Measurements from ENCODE around the gene SPAG7. TPM values are rescaled to one million over a fixed set of nuclear protein-coding genes. Genes with fewer than 3 reads are reported as not detected.

Gene SPAG7
- total RNA-seq (2022; extraction: Qiagen RNA extraction; ENCODE audit: low read depth): 67.2 to 82.1 TPM (median 69.6 TPM) in 5 replicates

GRCh38 chr17:4967539-4968485 lies at the start of gene SPAG7:
SPAG7 (minus strand) TSS chr17:4967817; CDS start chr17:4967804, 13 bp downstream.

GRCh38 chr17:4997302-4998026 lies 29.8 kb upstream of the SPAG7 start, which contains the start of the genes INCA1 and KIF1C:
INCA1 (minus strand) TSS chr17:4997522; CDS start chr17:4994437, 3,085 bp downstream.
KIF1C (plus strand) TSS chr17:4997950; CDS start chr17:5000247, 2,297 bp downstream.

GRCh38 chr17:4986951-4987766 lies 19.5 kb upstream of the SPAG7 start, which contains the start of gene CAMTA2:
CAMTA2 (minus strand) TSS chr17:4987675; CDS start chr17:4986222, 1,453 bp downstream.

GRCh38 chr17:4950746-4951204 lies 16.8 kb downstream of the SPAG7 start, which contains the start of gene ENO3:
ENO3 (plus strand) TSS chr17:4951119; CDS start chr17:4951830, 711 bp downstream.

GRCh38 chr17:4948166-4948930 lies 19.3 kb downstream of the SPAG7 start, which contains the start of gene PFN1:
PFN1 (minus strand) TSS chr17:4948530; CDS start chr17:4948394, 136 bp downstream.

GRCh38 chr17:4939796-4940554 lies 27.6 kb downstream of the SPAG7 start, which contains the start of the genes RNF167 and SLC25A11:
RNF167 (plus strand) TSS chr17:4940268; CDS start chr17:4940910, 642 bp downstream.
SLC25A11 (minus strand) TSS chr17:4940046; CDS start chr17:4939910, 136 bp downstream.

GRCh38 chr17:4931963-4932362 lies 35.7 kb downstream of the SPAG7 start, which contains the start of gene GP1BA:
GP1BA (plus strand) TSS chr17:4932277; CDS start chr17:4932605, 328 bp downstream.

Other genes starting within 250 kb of the SPAG7 start
- 40.1 to 44.1 TPM (median 41.9 TPM) in 5 replicates for gene MED11, start 236.4 kb downstream of the SPAG7 start, total RNA-seq (2022; extraction: Qiagen RNA extraction; ENCODE audit: low read depth)
- gene ZMYND15, start 228.0 kb downstream of the SPAG7 start, total RNA-seq (2022; extraction: Qiagen RNA extraction; ENCODE audit: low read depth): 0.16 to 0.74 TPM (median 0.28 TPM) in 5 replicates
- gene CXCL16, start 227.9 kb downstream of the SPAG7 start, total RNA-seq (2022; extraction: Qiagen RNA extraction; ENCODE audit: low read depth): 13.2 to 20.3 TPM (median 18.2 TPM) in 5 replicates
- gene TM4SF5, start 195.9 kb downstream of the SPAG7 start, total RNA-seq (2022; extraction: Qiagen RNA extraction; ENCODE audit: low read depth): 0.40 to 1.3 TPM (median 0.70 TPM) in 5 replicates
- 0.78 to 1.4 TPM (median 0.85 TPM) in 5 replicates for gene VMO1, start 181.5 kb downstream of the SPAG7 start, total RNA-seq (2022; extraction: Qiagen RNA extraction; ENCODE audit: low read depth)
- not detected in 5 replicates for gene GLTPD2, start 178.9 kb downstream of the SPAG7 start, total RNA-seq (2022; extraction: Qiagen RNA extraction; ENCODE audit: low read depth)
- 459 to 505 TPM (median 496 TPM) in 5 replicates for gene PSMB6, start 171.7 kb downstream of the SPAG7 start, total RNA-seq (2022; extraction: Qiagen RNA extraction; ENCODE audit: low read depth)
- 20.8 to 27.3 TPM (median 25.4 TPM) in 5 replicates for gene PLD2, start 160.7 kb downstream of the SPAG7 start, total RNA-seq (2022; extraction: Qiagen RNA extraction; ENCODE audit: low read depth)
- 46.7 to 62.8 TPM (median 57.8 TPM) in 5 replicates for gene MINK1, start 134.5 kb downstream of the SPAG7 start, total RNA-seq (2022; extraction: Qiagen RNA extraction; ENCODE audit: low read depth)
- 0.18 to 0.49 TPM (median 0.34 TPM) in 5 replicates for gene C17orf107, start 68.3 kb downstream of the SPAG7 start, total RNA-seq (2022; extraction: Qiagen RNA extraction; ENCODE audit: low read depth)
- gene CHRNE, start 64.7 kb downstream of the SPAG7 start, total RNA-seq (2022; extraction: Qiagen RNA extraction; ENCODE audit: low read depth): 0.07 to 0.17 TPM in 2 of 5 replicates, not detected in the others
- gene GP1BA, start 35.5 kb downstream of the SPAG7 start, total RNA-seq (2022; extraction: Qiagen RNA extraction; ENCODE audit: low read depth): not detected in 5 replicates
- gene SLC25A11, start 27.8 kb downstream of the SPAG7 start, total RNA-seq (2022; extraction: Qiagen RNA extraction; ENCODE audit: low read depth): 50.9 to 71.7 TPM (median 70.1 TPM) in 5 replicates
- 94.8 to 138 TPM (median 119 TPM) in 5 replicates for gene RNF167, start 27.5 kb downstream of the SPAG7 start, total RNA-seq (2022; extraction: Qiagen RNA extraction; ENCODE audit: low read depth)
- 2,657 to 2,903 TPM (median 2,762 TPM) in 5 replicates for gene PFN1, start 19.3 kb downstream of the SPAG7 start, total RNA-seq (2022; extraction: Qiagen RNA extraction; ENCODE audit: low read depth)
- gene ENO3, start 16.7 kb downstream of the SPAG7 start, total RNA-seq (2022; extraction: Qiagen RNA extraction; ENCODE audit: low read depth): 44.1 to 52.1 TPM (median 45.5 TPM) in 5 replicates
- gene CAMTA2, start 19.9 kb upstream of the SPAG7 start, total RNA-seq (2022; extraction: Qiagen RNA extraction; ENCODE audit: low read depth): 28.3 to 35.1 TPM (median 32.7 TPM) in 5 replicates
- gene INCA1, start 29.7 kb upstream of the SPAG7 start, total RNA-seq (2022; extraction: Qiagen RNA extraction; ENCODE audit: low read depth): 1.1 to 1.9 TPM (median 1.6 TPM) in 5 replicates
- 96.7 to 125 TPM (median 115 TPM) in 5 replicates for gene KIF1C, start 30.1 kb upstream of the SPAG7 start, total RNA-seq (2022; extraction: Qiagen RNA extraction; ENCODE audit: low read depth)
- gene SLC52A1, start 67.6 kb upstream of the SPAG7 start, total RNA-seq (2022; extraction: Qiagen RNA extraction; ENCODE audit: low read depth): 0.42 to 1.0 TPM (median 0.70 TPM) in 5 replicates
- 0.69 to 1.3 TPM (median 1.0 TPM) in 5 replicates for gene ZFP3, start 110.7 kb upstream of the SPAG7 start, total RNA-seq (2022; extraction: Qiagen RNA extraction; ENCODE audit: low read depth)
- 3.5 to 4.6 TPM (median 4.2 TPM) in 5 replicates for gene ZNF232, start 144.1 kb upstream of the SPAG7 start, total RNA-seq (2022; extraction: Qiagen RNA extraction; ENCODE audit: low read depth)
- gene USP6, start 148.2 kb upstream of the SPAG7 start, total RNA-seq (2022; extraction: Qiagen RNA extraction; ENCODE audit: low read depth): 0.02 to 0.05 TPM (median 0.02 TPM) in 3 of 5 replicates, not detected in the others
- 0.99 to 1.7 TPM (median 1.5 TPM) in 5 replicates for gene ZNF594, start 224.1 kb upstream of the SPAG7 start, total RNA-seq (2022; extraction: Qiagen RNA extraction; ENCODE audit: low read depth)

Data from A549 treated with GW870086 at 1 μM for 4 hours (cell line).